DOHH2 (cell line): ENCODE data around the gene PLEKHJ1.

ENCODE experiments used
- H3F3A ChIP-seq: fragments of 200-600 bp; sonication (generic), shearing (Covaris generic); 2 replicates; pipeline ENCODE4 v1.6.0; 2016; ENCODE audit warnings: antibody characterized with exemption, mild to moderate bottlenecking; ENCODE audit not compliant: control insufficient read depth, insufficient read depth
- H3K27ac ChIP-seq: fragments of 200-600 bp; sonication (generic); 2 replicates; pipeline ENCODE4 v1.5.1; 2014; ENCODE audit warnings: low read depth, mild to moderate bottlenecking, low read length, moderate library complexity
- H3K27me3 ChIP-seq: fragments of 200-600 bp; sonication (generic); 2 replicates; pipeline ENCODE4 v1.6.1; 2014; ENCODE audit warnings: mild to moderate bottlenecking, low read length, mixed read lengths; ENCODE audit not compliant: control insufficient read depth
- H3K36me3 ChIP-seq: fragments of 200-600 bp; sonication (generic); 2 replicates; pipeline ENCODE4 v1.6.1; 2014; ENCODE audit warnings: mild to moderate bottlenecking, low read length, moderate library complexity, mixed read lengths; ENCODE audit not compliant: control insufficient read depth
- H3K4me1 ChIP-seq: fragments of 200-600 bp; sonication (generic); 2 replicates; pipeline ENCODE4 v1.6.1; 2014; ENCODE audit warnings: mild to moderate bottlenecking, low read length, mixed read lengths; ENCODE audit not compliant: control insufficient read depth
- H3K4me2 ChIP-seq: fragments of 200-600 bp; sonication (generic); 2 replicates; pipeline ENCODE4 v1.6.0; 2014; ENCODE audit warnings: mild to moderate bottlenecking, low read length, moderate library complexity
- H3K4me3 ChIP-seq: fragments of 200-600 bp; sonication (generic); 2 replicates; pipeline ENCODE4 v1.5.1; 2014; ENCODE audit warnings: mild to moderate bottlenecking, low read length, mixed read lengths
- H3K79me2 ChIP-seq: fragments of 200-600 bp; sonication (generic); 2 replicates; pipeline ENCODE4 v1.6.1; 2014; ENCODE audit warnings: mild to moderate bottlenecking, low read length, mixed read lengths; ENCODE audit not compliant: control insufficient read depth
- H3K9me2 ChIP-seq: fragments of 200-600 bp; sonication (generic); replicated peaks from 2 replicates; pipeline ENCODE4 v1.6.1; 2014; ENCODE audit warnings: mild to moderate bottlenecking, low read length, mixed read lengths; ENCODE audit not compliant: control insufficient read depth
- H3K9me3 ChIP-seq: fragments of 200-600 bp; sonication (generic); 2 replicates; pipeline ENCODE4 v1.6.1; 2014; ENCODE audit warnings: antibody characterized with exemption, low read length, mixed read lengths; ENCODE audit not compliant: control insufficient read depth, insufficient read depth
- H4K20me1 ChIP-seq: fragments of 200-600 bp; sonication (generic); 2 replicates; pipeline ENCODE4 v1.6.0; 2014; ENCODE audit warnings: low read depth, mild to moderate bottlenecking, antibody characterized with exemption, low read length, moderate library complexity; ENCODE audit not compliant: control insufficient read depth, insufficient read depth
- CTCF ChIP-seq: fragments of 200-600 bp; sonication (generic); IDR thresholded peaks from one replicate; pipeline ENCODE4 v1.5.1; 2014; ENCODE audit warnings: antibody characterized with exemption, mild to moderate bottlenecking, low read depth, low read length; ENCODE audit not compliant: poor library complexity, severe bottlenecking
- EZH2phosphoT487 ChIP-seq: fragments of 200-600 bp; sonication (generic); IDR thresholded peaks from 2 replicates; pipeline ENCODE4 v1.6.1; 2017; ENCODE audit warnings: borderline replicate concordance, mild to moderate bottlenecking, antibody characterized with exemption, low read length, moderate library complexity, mixed read lengths

PLEKHJ1 gene

GRCh38 chr19:2194513-2195078 is 41.5 kb downstream of the PLEKHJ1 start:
- H3K9me2 ChIP-seq, result no peaks in the 10 kb centered on the region
- H4K20me1 ChIP-seq, result no peaks in the 10 kb centered on the region; the same call in 1 of the 2 replicates
- no peak overlapping the region for H3K4me3 ChIP-seq
- no peaks in the 10 kb centered on the region for H3F3A ChIP-seq
- no peaks in the 10 kb centered on the region for H3K9me3 ChIP-seq
- H3K4me2 ChIP-seq, result no peak overlapping the region
- TF ChIP-seq EZH2phosphoT487 (no peak), CTCF (no peak)
- H3K4me1 ChIP-seq, result no peaks in the 10 kb centered on the region
- no peaks in the 10 kb centered on the region for H3K27me3 ChIP-seq
- H3K79me2 ChIP-seq, result peaks cover 76% of the 10 kb centered on the region
- no peak overlapping the region for H3K27ac ChIP-seq
- H3K36me3 ChIP-seq, result peaks cover 81% of the 10 kb centered on the region

- no peak overlapping the region for H3K27ac ChIP-seq
- H3K79me2 ChIP-seq, result peaks cover 77% of the 10 kb centered on the region
- H3K27me3 ChIP-seq, result no peaks in the 10 kb centered on the region
- H3K4me2 ChIP-seq, result no peak overlapping the region
- H3K4me3 ChIP-seq, result no peak overlapping the region
- no peaks in the 10 kb centered on the region for H3F3A ChIP-seq
- H3K4me1 ChIP-seq, result peaks cover 3% of the 10 kb centered on the region
- no peaks in the 10 kb centered on the region for H3K9me2 ChIP-seq
- H3K9me3 ChIP-seq, result no peaks in the 10 kb centered on the region
- H4K20me1 ChIP-seq, result no peaks in the 10 kb centered on the region; the same call in 1 of the 2 replicates
- peaks cover 86% of the 10 kb centered on the region for H3K36me3 ChIP-seq
- no peak for TF ChIP-seq EZH2phosphoT487
- no peak for TF ChIP-seq CTCF
Observed at GRCh38 chr19:2193807-2194206, 42.3 kb downstream of the PLEKHJ1 start.

- H3K27me3 ChIP-seq, result no peaks in the 10 kb centered on the region
- no peaks in the 10 kb centered on the region for H3K9me3 ChIP-seq
- no peak overlapping the region for H3K27ac ChIP-seq
- no peaks in the 10 kb centered on the region for H3K9me2 ChIP-seq
- H3K4me1 ChIP-seq, result peaks cover 12% of the 10 kb centered on the region
- H3K4me3 ChIP-seq, result no peak overlapping the region
- H3F3A ChIP-seq, result peaks cover 2% of the 10 kb centered on the region; the same call in 1 of the 2 replicates
- no peak for TF ChIP-seq EZH2phosphoT487
- H3K4me2 ChIP-seq, result no peak overlapping the region
- no peaks in the 10 kb centered on the region; the same call in 1 of the 2 replicates for H4K20me1 ChIP-seq
- peaks cover 83% of the 10 kb centered on the region for H3K36me3 ChIP-seq
- H3K79me2 ChIP-seq, result peaks cover 75% of the 10 kb centered on the region
Observed at GRCh38 chr19:2192862-2193261, 43.3 kb downstream of the PLEKHJ1 start.

- H3K79me2 ChIP-seq, result peaks cover 71% of the 10 kb centered on the region
- H3K9me2 ChIP-seq, result no peaks in the 10 kb centered on the region
- peaks cover 3% of the 10 kb centered on the region; the same call in 1 of the 2 replicates for H3K9me3 ChIP-seq
- no peak overlapping the region for H3K4me3 ChIP-seq
- no peaks in the 10 kb centered on the region for H3K27me3 ChIP-seq
- no peak overlapping the region for H3K4me2 ChIP-seq
- no peaks in the 10 kb centered on the region for H4K20me1 ChIP-seq
- H3K36me3 ChIP-seq, result peaks cover 81% of the 10 kb centered on the region
- TF ChIP-seq EZH2phosphoT487, result no peak
- TF ChIP-seq CTCF, result no peak
- no peak overlapping the region for H3K27ac ChIP-seq
- H3K4me1 ChIP-seq, result peaks cover 20% of the 10 kb centered on the region
- peaks cover 6% of the 10 kb centered on the region; the same call in 1 of the 2 replicates for H3F3A ChIP-seq
Observed at GRCh38 chr19:2191456-2192310, 44.4 kb downstream of the PLEKHJ1 start.
